Measurements from ENCODE around the gene CENPX.

The CENPX gene

GRCh38 chr17:82022310-82022980, at the start of gene CENPX:
TSS of gene CENPX (minus strand) at chr17:82022878. CDS start at chr17:82022861, 17 bp downstream.
- no peak for DNase-seq

- no peak for DNase-seq
Measured at GRCh38 chr17:82070611-82071010, 47.9 kb upstream of the CENPX start.

- no peak for DNase-seq
Measured at GRCh38 chr17:82065638-82066303, 43.1 kb upstream of the CENPX start, which contains the start of gene DUS1L. TSS of gene DUS1L (minus strand) at chr17:82065804. CDS start at chr17:82065059, 745 bp downstream.

GRCh38 chr17:82065193-82065637, 42.5 kb upstream of the CENPX start:
- no peak for DNase-seq

- no peak for DNase-seq
Measured at GRCh38 chr17:82064433-82065192, 41.9 kb upstream of the CENPX start.

GRCh38 chr17:82063424-82064415, 41.0 kb upstream of the CENPX start:
- no peak for DNase-seq

GRCh38 chr17:82062984-82063368, 40.3 kb upstream of the CENPX start:
- DNase-seq = no peak

- no peak for DNase-seq
Measured at GRCh38 chr17:82062076-82062983, 39.7 kb upstream of the CENPX start.

- DNase-seq = no peak
Measured at GRCh38 chr17:82061047-82061925, 38.6 kb upstream of the CENPX start.

- no peak for DNase-seq
Measured at GRCh38 chr17:82060614-82061013, 37.9 kb upstream of the CENPX start.

GRCh38 chr17:82060001-82060380, 37.3 kb upstream of the CENPX start:
- DNase-seq = no peak

GRCh38 chr17:82059272-82060000, 36.8 kb upstream of the CENPX start:
- DNase-seq = no peak

GRCh38 chr17:82058855-82059249, 36.2 kb upstream of the CENPX start:
- no peak for DNase-seq

GRCh38 chr17:82058230-82058854, 35.7 kb upstream of the CENPX start:
- DNase-seq = no peak

GRCh38 chr17:82056729-82057621, 34.3 kb upstream of the CENPX start:
- no peak for DNase-seq

GRCh38 chr17:82055965-82056728, 33.5 kb upstream of the CENPX start:
- DNase-seq = no peak

Measured in SW 1271 (cell line).